ENCODE measurements around the gene DUOX2. TPM values are rescaled to one million over a fixed set of nuclear protein-coding genes. Genes with fewer than 3 reads are reported as not detected.

The DUOX2 gene
- total and polyA plus RNA-seq, 4 donors: 0.06 to 0.08 TPM; not detected in 2

DNA sequence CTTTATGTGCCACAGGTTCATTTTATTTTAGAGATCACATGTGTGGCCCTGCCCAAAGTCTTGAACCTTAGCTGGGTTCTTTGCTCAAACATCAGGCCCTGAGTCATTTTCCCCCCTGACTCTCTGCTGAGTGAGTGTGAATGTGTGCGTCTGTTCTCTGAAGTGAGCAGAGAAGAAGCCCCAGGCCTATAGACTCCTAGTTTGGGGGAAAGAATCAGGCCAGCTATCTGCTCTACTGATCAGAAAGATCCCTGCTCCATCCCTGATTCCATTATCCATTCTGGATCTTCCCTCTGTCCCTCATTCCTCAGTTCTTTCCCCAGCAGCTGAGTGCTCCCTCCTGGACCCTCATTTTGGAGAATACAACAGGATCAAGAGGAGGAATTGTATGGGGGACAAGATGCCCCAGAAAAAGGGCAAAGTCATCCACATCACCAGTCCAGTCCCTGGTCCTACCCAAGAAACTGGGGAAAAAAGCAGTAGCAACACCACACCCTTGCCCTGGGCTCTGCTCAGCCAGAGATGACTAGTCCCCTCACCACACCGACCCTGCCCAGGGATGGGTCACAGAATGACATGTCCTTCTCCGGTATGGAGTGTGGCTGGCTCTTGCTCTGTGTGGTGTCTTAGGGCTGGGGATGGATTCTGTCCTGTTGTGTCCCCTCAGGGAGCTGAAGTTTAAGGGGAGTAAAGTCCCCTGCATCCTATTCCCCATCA is 19.0 kb upstream of the DUOX2 start:
- Histone ChIP-seq H3K9me3 (ENCODE audit: control insufficient read depth in 4 of 4, low read length in 3 of 4) (no peaks in the 10 kb centered on the region), H3K36me3 (ENCODE audit: control insufficient read depth in 4 of 4, insufficient read depth in 3 of 4, low read depth in 1 of 4, low read length in 3 of 4) (no peaks in the 10 kb centered on the region), H3K4me3 (ENCODE audit: low read depth in 1 of 3, low read length in 3 of 3) (no peak overlapping the region), H3K27me3 (ENCODE audit: control insufficient read depth in 4 of 4, insufficient read depth in 4 of 4, low read length in 3 of 4) (peaks cover 0 to 9% (median 3%) of the 10 kb centered on the region in 4 donors), H3K9ac (ENCODE audit: low read depth in 1 of 2, low read length in 2 of 2) (no peak overlapping the region), H3K4me1 (ENCODE audit: control insufficient read depth in 4 of 4, insufficient read depth in 4 of 4, low read length in 3 of 4) (peaks cover 0 to 6% (median 2%) of the 10 kb centered on the region in 4 donors), H3K27ac (ENCODE audit: low read depth in 1 of 2, low read length in 2 of 2) (no peak overlapping the region)
- DNase-seq (ENCODE audit: low spot score): no peak
- TF ChIP-seq HNF4G (IDR thresholded peaks at IDR 0.05) (no peak), TAF1 (conservative IDR thresholded peaks at IDR 0.05) (no peak), FOXA1 (IDR thresholded peaks at IDR 0.05) (no peak), JUND (IDR thresholded peaks at IDR 0.05) (no peak), FOXA2 (IDR thresholded peaks at IDR 0.05) (no peak), EGR1 (IDR thresholded peaks at IDR 0.05; ENCODE audit: low read depth in 2 of 2) (no peak), SP1 (IDR thresholded peaks at IDR 0.05) (no peak), MAX (IDR thresholded peaks at IDR 0.05) (no peak), GABPA (IDR thresholded peaks at IDR 0.05 in 1 of 2, conservative IDR thresholded peaks at IDR 0.05 in 1 of 2) (no peak), CTCF (IDR thresholded peaks at IDR 0.05; ENCODE audit: low read depth, low read length, missing input control) (no peak), HNF4A (conservative IDR thresholded peaks at IDR 0.05) (no peak), NR2F2 (IDR thresholded peaks at IDR 0.05) (no peak), RAD21 (IDR thresholded peaks at IDR 0.05) (no peak), ZBTB33 (IDR thresholded peaks at IDR 0.05) (no peak), RXRA (IDR thresholded peaks at IDR 0.05) (no peak), YY1 (IDR thresholded peaks at IDR 0.05) (no peak)
- TF ChIP-seq, protein P1, sequence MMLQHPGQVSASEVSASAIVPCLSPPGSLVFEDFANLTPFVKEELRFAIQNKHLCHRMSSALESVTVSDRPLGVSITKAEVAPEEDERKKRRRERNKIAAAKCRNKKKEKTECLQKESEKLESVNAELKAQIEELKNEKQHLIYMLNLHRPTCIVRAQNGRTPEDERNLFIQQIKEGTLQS (IDR thresholded peaks at IDR 0.05): no peak
- TF ChIP-seq, protein P2, sequence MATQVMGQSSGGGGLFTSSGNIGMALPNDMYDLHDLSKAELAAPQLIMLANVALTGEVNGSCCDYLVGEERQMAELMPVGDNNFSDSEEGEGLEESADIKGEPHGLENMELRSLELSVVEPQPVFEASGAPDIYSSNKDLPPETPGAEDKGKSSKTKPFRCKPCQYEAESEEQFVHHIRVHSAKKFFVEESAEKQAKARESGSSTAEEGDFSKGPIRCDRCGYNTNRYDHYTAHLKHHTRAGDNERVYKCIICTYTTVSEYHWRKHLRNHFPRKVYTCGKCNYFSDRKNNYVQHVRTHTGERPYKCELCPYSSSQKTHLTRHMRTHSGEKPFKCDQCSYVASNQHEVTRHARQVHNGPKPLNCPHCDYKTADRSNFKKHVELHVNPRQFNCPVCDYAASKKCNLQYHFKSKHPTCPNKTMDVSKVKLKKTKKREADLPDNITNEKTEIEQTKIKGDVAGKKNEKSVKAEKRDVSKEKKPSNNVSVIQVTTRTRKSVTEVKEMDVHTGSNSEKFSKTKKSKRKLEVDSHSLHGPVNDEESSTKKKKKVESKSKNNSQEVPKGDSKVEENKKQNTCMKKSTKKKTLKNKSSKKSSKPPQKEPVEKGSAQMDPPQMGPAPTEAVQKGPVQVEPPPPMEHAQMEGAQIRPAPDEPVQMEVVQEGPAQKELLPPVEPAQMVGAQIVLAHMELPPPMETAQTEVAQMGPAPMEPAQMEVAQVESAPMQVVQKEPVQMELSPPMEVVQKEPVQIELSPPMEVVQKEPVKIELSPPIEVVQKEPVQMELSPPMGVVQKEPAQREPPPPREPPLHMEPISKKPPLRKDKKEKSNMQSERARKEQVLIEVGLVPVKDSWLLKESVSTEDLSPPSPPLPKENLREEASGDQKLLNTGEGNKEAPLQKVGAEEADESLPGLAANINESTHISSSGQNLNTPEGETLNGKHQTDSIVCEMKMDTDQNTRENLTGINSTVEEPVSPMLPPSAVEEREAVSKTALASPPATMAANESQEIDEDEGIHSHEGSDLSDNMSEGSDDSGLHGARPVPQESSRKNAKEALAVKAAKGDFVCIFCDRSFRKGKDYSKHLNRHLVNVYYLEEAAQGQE (IDR thresholded peaks at IDR 0.05): no peak
- 80% methylated on average over 3 of the region's 3 CpGs for WGBS
